GM23338 (cell line): ENCODE measurements around the gene ART3. TPM values are rescaled to one million over a fixed set of nuclear protein-coding genes. Genes with fewer than 3 reads are reported as not detected.

ENCODE experiments used
- ATAC-seq: fragments of 200-7000 bp; cut with Tn5 transposase; 3 replicates; pipeline ENCODE4 v1.9.1; 2020
- DNase-seq: peaks from one replicate; pipeline ENCODE4 v3.0.0-alpha.2; 2015; ENCODE audit warnings: low spot score
- H2AFZ ChIP-seq: fragments of 200-600 bp; sonication (generic); 2 replicates; pipeline ENCODE4 v1.8.0; 2016; ENCODE audit warnings: antibody characterized with exemption, mild to moderate bottlenecking, moderate library complexity
- H3F3A ChIP-seq: fragments of 200-600 bp; sonication (generic); replicated peaks from 2 replicates; pipeline ENCODE4 v1.8.0; 2017; ENCODE audit warnings: antibody characterized with exemption, mixed run types, low read depth
- H3K27ac ChIP-seq: fragments of 200-600 bp; sonication (generic); 2 replicates; pipeline ENCODE4 v1.6.1; 2016; ENCODE audit warnings: low read depth
- H3K27me3 ChIP-seq: fragments of 200-600 bp; sonication (generic); 2 replicates; pipeline ENCODE4 v1.8.0; 2016; ENCODE audit warnings: mild to moderate bottlenecking, mixed run types, moderate library complexity; ENCODE audit not compliant: insufficient read depth
- H3K36me3 ChIP-seq: fragments of 200-600 bp; sonication (generic); 2 replicates; pipeline ENCODE4 v1.8.0; 2016; ENCODE audit warnings: mild to moderate bottlenecking; ENCODE audit not compliant: insufficient read depth
- H3K4me1 ChIP-seq: fragments of 200-600 bp; sonication (generic); 2 replicates; pipeline ENCODE4 v1.8.0; 2016; ENCODE audit warnings: mild to moderate bottlenecking, moderate library complexity; ENCODE audit not compliant: insufficient read depth
- H3K4me2 ChIP-seq: fragments of 200-600 bp; sonication (generic); 2 replicates; pipeline ENCODE4 v1.7.1; 2017; ENCODE audit warnings: mixed run types
- H3K4me3 ChIP-seq: fragments of 200-600 bp; sonication (generic); 2 replicates; pipeline ENCODE4 v1.6.1; 2016; ENCODE audit warnings: mixed run types
- H3K79me2 ChIP-seq: fragments of 200-600 bp; sonication (generic); replicated peaks from 2 replicates; pipeline ENCODE4 v1.8.0; 2017; ENCODE audit warnings: mild to moderate bottlenecking; ENCODE audit not compliant: insufficient read depth
- H3K9me2 ChIP-seq: fragments of 200-600 bp; sonication (generic); 2 replicates; pipeline ENCODE4 v1.8.0; 2017; ENCODE audit not compliant: insufficient read depth
- H4K20me1 ChIP-seq: fragments of 200-600 bp; sonication (generic); replicated peaks from 2 replicates; pipeline ENCODE4 v1.8.0; 2017; ENCODE audit warnings: mild to moderate bottlenecking; ENCODE audit not compliant: insufficient read depth
- H3K27ac Mint-ChIP-seq: 2 replicates; pipeline ENCODE4 v1.8.0; 2020; ENCODE audit warnings: inconsistent platforms, mild to moderate bottlenecking, moderate library complexity, mixed read lengths
- H3K27me3 Mint-ChIP-seq: 3 replicates; pipeline ENCODE4 v1.8.0; 2022; ENCODE audit warnings: low read depth, mild to moderate bottlenecking, moderate library complexity, mixed read lengths, inconsistent platforms; ENCODE audit not compliant: insufficient read depth, poor library complexity
- H3K36me3 Mint-ChIP-seq: 3 replicates; pipeline ENCODE4 v1.8.0; 2021; ENCODE audit warnings: low read depth, mild to moderate bottlenecking, inconsistent platforms, moderate library complexity, mixed read lengths
- H3K4me1 Mint-ChIP-seq: 3 replicates; pipeline ENCODE4 v1.8.0; 2020; ENCODE audit warnings: mild to moderate bottlenecking, inconsistent platforms, mixed read lengths
- H3K4me3 Mint-ChIP-seq: 3 replicates; pipeline ENCODE4 v1.8.0; 2021; ENCODE audit warnings: moderate library complexity, mild to moderate bottlenecking, inconsistent platforms, mixed read lengths
- H3K9me3 Mint-ChIP-seq: 3 replicates; pipeline ENCODE4 v1.8.0; 2020; ENCODE audit warnings: moderate library complexity, mild to moderate bottlenecking, inconsistent platforms, mixed read lengths
- CTCF ChIP-seq, 2 experiments: fragments of 200-600 bp in 1 of 2; sonication (generic) in 1 of 2; conservative IDR thresholded peaks; 2 replicates each; pipeline versions ENCODE4 v1.5.1 to v1.6.1; 2016 to 2017; ENCODE audit warnings: antibody characterized with exemption in 2 of 2, low read depth in 2 of 2, mild to moderate bottlenecking in 2 of 2, moderate library complexity in 1 of 2
- EZH2 ChIP-seq: fragments of 200-600 bp; sonication (generic); IDR thresholded peaks from one replicate; pipeline ENCODE4 v1.8.0; 2017; ENCODE audit warnings: antibody characterized with exemption, mild to moderate bottlenecking, low read depth; ENCODE audit not compliant: unreplicated experiment
- EZH2phosphoT487 ChIP-seq: fragments of 200-600 bp; sonication (generic); IDR thresholded peaks from one replicate; pipeline ENCODE4 v1.8.1; 2018; ENCODE audit warnings: antibody characterized with exemption; ENCODE audit not compliant: unreplicated experiment
- JUNB ChIP-seq: IDR thresholded peaks from one replicate; pipeline ENCODE4 v1.6.1; 2016; ENCODE audit warnings: antibody characterized with exemption; ENCODE audit not compliant: unreplicated experiment
- NANOG ChIP-seq: IDR thresholded peaks from 2 replicates; pipeline ENCODE4 v1.6.1; 2016; ENCODE audit warnings: antibody characterized with exemption, borderline replicate concordance
- POLR2AphosphoS5 ChIP-seq: IDR thresholded peaks from 2 replicates; pipeline ENCODE4 v1.6.1; 2016; ENCODE audit warnings: antibody characterized with exemption, low read depth
- REST ChIP-seq: IDR thresholded peaks from one replicate; pipeline ENCODE4 v1.6.1; 2018; ENCODE audit warnings: antibody characterized with exemption; ENCODE audit not compliant: unreplicated experiment
- ZNF114 ChIP-seq: fragments of 250-450 bp; sonication (Bioruptor Pico); IDR thresholded peaks from 2 replicates; pipeline ENCODE4 v1.5.0; 2020; ENCODE audit warnings: mild to moderate bottlenecking, moderate library complexity
- ZNF331 ChIP-seq: fragments of 250-450 bp; sonication (Bioruptor Pico); IDR thresholded peaks from 2 replicates; pipeline ENCODE4 v1.5.0; 2020; ENCODE audit warnings: low read depth, mild to moderate bottlenecking, moderate library complexity
- ZNF462 ChIP-seq: fragments of 250-450 bp; sonication (Bioruptor Pico); IDR thresholded peaks from 2 replicates; pipeline ENCODE4 v1.5.0; 2020; ENCODE audit warnings: mild to moderate bottlenecking, moderate library complexity
- polyA plus RNA-seq: library from polyadenylated mRNA; unstranded; fragments of >200 nt; fragmentation: Nextera tagmentation; extraction: Ambion mirVana; gene quantifications from 2 replicates; pipeline ENCODE4 v1.2.1, GENCODE V29; 2016
- total RNA-seq: library from RNA; depleted of rRNA; stranded (reverse); fragments of >200 nt; shearing (Covaris generic); gene quantifications from 2 replicates; pipeline ENCODE4 v1.2.3, GENCODE V29; 2014

The ART3 gene
- total and polyA plus RNA-seq, 2 experiments from 2014 or later = 0.87 to 1.7 TPM

- TF ChIP-seq ZNF462 (CRISPR knock-in tag) (no peak), JUNB (no peak), REST (no peak), NANOG (no peak)
These were observed 45.7 kb downstream of the ART3 start (continued) for GRCh38 chr4:76120199-76120598.

- H4K20me1 ChIP-seq = peaks cover 18% of the 10 kb centered on the region
- H3K79me2 ChIP-seq = peaks cover 33% of the 10 kb centered on the region
- H3K9me3 Mint-ChIP-seq = no peaks in the 10 kb centered on the region
- no peak overlapping the region for H3K4me3 ChIP-seq
- H3K4me1 ChIP-seq = no peaks in the 10 kb centered on the region
- DNase-seq = no peak
- no peak overlapping the region for H3K4me2 ChIP-seq
- H3F3A ChIP-seq = no peaks in the 10 kb centered on the region
- no peak overlapping the region for H3K27ac Mint-ChIP-seq
- peaks cover 86% of the 10 kb centered on the region for H3K36me3 Mint-ChIP-seq
- peaks cover 2% of the 10 kb centered on the region for H3K27me3 Mint-ChIP-seq
- no peak overlapping the region for H2AFZ ChIP-seq
- no peak overlapping the region for H3K4me3 Mint-ChIP-seq
- H3K27ac ChIP-seq = no peak overlapping the region
- ATAC-seq = no peak
- no peaks in the 10 kb centered on the region for H3K27me3 ChIP-seq
- TF ChIP-seq ZNF331 (CRISPR knock-in tag) = no peak
- TF ChIP-seq CTCF (conservative IDR thresholded peaks at IDR 0.05; ENCODE audit: low read depth in 2 of 2) = no peak
- no peak for TF ChIP-seq EZH2
- TF ChIP-seq REST = no peak
- TF ChIP-seq POLR2AphosphoS5 = no peak
- TF ChIP-seq EZH2phosphoT487 = no peak
- TF ChIP-seq ZNF114 (CRISPR knock-in tag) = no peak
- H3K9me2 ChIP-seq = no peaks in the 10 kb centered on the region
- peaks cover 58% of the 10 kb centered on the region; the same call in 1 of the 2 replicates for H3K36me3 ChIP-seq
- no peaks in the 10 kb centered on the region for H3K4me1 Mint-ChIP-seq
These were observed 51.3 kb downstream of the ART3 start for GRCh38 chr4:76125816-76126215.
